D721Med (cell line): Measurements from ENCODE around the gene KREMEN1.

Experiments
- DNase-seq: peaks from one replicate; pipeline ENCODE4 v3.0.0; 2011; ENCODE audit warnings: low spot score; ENCODE audit not compliant: insufficient read length
- FAIRE-seq: peaks from 2 replicates; lab custom pipeline; 2011; peaks lifted over from hg19 to GRCh38; lab: Jason Lieb, UNC
- TF ChIP-seq, protein P1 (sequence below): IDR thresholded peaks from 2 replicates; pipeline ENCODE4 v1.5.1; 2012; ENCODE audit warnings: mild to moderate bottlenecking, control low read depth; ENCODE audit not compliant: insufficient read depth; ENCODE audit errors: missing control alignments

The KREMEN1 gene

DNA sequence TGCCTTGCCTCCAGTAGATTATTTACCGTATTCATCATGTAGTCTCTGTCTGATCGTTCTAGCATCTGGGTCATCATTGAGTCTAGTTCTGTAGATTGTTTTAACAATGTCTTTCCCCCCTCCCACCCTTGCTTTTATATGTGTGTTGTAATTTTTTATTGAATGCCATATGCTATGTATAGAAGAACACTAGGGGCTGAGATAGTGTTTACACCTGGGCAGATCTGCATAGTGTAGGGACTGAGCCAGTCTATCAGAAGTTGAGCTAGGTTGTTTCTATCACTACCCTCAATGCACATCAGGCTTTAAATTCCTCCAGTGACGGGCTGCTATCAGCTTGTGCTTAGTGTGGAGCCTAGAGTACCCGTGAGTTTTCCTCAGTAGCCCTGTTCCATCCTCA lies 61.6 kb downstream of the KREMEN1 start:
- TF ChIP-seq, protein P1, sequence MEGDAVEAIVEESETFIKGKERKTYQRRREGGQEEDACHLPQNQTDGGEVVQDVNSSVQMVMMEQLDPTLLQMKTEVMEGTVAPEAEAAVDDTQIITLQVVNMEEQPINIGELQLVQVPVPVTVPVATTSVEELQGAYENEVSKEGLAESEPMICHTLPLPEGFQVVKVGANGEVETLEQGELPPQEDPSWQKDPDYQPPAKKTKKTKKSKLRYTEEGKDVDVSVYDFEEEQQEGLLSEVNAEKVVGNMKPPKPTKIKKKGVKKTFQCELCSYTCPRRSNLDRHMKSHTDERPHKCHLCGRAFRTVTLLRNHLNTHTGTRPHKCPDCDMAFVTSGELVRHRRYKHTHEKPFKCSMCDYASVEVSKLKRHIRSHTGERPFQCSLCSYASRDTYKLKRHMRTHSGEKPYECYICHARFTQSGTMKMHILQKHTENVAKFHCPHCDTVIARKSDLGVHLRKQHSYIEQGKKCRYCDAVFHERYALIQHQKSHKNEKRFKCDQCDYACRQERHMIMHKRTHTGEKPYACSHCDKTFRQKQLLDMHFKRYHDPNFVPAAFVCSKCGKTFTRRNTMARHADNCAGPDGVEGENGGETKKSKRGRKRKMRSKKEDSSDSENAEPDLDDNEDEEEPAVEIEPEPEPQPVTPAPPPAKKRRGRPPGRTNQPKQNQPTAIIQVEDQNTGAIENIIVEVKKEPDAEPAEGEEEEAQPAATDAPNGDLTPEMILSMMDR = no peak
- FAIRE-seq = no peak
- no peak for DNase-seq

DNA sequence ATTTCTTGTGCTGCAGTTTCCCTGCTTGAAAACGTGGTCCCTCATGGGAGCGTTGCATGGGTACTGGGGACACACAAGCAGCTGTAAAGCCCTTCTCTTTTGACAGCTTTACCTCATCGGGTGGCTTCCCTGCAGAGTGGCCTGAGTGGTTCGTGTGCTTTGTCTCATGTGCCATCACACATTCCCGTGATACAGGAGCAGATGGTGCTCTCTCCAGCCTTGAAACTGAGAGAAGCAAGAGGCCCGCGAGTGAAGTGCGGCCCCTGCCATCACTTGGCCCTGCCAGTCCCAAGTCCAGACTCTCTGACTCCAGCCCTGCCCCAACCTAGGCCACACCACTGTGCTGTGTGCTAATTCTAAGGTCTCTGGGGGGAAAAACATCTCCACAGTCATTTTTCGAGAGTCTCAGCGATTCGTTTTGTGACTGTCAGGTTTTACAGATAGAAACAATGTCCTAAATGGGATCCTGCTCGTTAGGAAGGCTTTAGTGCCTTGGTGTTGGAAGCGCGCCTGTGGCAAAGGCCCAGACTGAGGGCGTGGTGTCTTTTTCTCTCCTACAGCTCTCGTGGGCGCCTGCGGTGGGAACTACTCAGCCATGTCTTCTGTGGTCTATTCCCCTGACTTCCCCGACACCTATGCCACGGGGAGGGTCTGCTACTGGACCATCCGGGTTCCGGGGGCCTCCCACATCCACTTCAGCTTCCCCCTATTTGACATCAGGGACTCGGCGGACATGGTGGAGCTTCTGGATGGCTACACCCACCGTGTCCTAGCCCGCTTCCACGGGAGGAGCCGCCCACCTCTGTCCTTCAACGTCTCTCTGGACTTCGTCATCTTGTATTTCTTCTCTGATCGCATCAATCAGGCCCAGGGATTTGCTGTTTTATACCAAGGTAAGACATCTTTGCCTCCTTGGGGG lies 64.2 kb downstream of the KREMEN1 start:
- TF ChIP-seq, protein P1 = no peak
- no peak for FAIRE-seq
- no peak for DNase-seq

DNA sequence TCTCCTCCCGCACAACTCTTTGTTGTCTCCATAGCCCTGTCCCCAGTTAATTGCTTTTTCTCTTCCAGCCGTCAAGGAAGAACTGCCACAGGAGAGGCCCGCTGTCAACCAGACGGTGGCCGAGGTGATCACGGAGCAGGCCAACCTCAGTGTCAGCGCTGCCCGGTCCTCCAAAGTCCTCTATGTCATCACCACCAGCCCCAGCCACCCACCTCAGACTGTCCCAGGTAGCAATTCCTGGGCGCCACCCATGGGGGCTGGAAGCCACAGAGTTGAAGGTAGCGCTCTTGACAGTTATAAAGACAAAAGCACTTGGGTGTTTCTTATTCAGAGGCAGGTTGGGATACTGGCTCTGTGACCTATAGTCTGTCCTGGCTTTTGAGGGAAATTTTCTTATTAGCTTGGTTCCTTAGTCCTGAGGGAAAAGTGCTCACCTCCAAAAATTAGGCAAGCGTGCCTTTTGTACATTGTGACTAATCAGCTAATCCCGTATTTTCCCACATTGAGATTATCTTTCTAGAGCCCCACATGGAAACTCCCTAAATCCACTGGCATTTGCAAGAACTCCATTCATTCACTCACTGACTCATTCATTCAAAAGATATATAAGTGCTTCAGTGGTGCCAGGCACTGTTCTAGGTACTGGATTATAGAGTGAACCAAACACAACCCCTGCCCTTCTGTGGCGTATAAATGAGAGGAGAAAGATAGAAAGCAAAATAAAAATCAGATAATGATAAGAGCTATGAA lies 65.9 kb downstream of the KREMEN1 start:
- DNase-seq (no peak), FAIRE-seq (no peak)
- TF ChIP-seq, protein P1 = no peak

DNA sequence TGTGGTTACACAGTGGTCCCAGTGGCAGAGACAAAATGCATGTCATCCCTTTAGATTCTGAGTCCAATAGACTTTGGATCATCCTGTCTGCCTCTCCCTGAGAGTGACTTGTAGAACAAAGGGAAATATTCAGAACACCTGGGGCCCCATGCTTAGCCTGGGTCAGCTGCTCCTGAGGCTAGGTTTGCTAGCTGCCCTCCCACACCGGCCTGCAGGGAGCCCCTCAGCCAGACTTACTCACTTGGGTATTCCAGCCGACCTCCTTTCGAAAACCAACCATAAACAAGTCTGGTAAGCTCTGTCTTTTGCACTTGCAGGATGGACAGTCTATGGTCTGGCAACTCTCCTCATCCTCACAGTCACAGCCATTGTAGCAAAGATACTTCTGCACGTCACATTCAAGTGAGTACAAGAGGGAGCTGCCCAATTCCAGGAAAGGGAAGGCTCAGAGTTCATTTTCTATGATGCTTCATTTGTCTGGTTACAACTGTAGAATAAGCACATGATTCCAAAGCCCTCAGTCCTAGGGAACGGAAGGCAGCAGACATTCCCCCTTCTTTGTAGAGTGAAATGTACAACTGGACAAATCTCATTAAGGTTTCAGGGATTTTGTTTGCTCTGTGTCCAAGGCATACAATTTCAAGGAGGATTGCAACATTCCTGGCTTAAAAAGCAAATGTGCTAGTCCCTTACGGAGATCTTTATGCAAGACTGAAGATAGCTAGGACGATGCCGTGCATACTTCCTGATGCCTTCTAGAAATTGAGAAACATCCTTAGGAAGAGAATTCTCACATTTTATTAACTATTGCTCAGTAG lies 67.3 kb downstream of the KREMEN1 start:
- no peak for DNase-seq
- no peak for FAIRE-seq
- TF ChIP-seq, protein P1 = no peak

DNA sequence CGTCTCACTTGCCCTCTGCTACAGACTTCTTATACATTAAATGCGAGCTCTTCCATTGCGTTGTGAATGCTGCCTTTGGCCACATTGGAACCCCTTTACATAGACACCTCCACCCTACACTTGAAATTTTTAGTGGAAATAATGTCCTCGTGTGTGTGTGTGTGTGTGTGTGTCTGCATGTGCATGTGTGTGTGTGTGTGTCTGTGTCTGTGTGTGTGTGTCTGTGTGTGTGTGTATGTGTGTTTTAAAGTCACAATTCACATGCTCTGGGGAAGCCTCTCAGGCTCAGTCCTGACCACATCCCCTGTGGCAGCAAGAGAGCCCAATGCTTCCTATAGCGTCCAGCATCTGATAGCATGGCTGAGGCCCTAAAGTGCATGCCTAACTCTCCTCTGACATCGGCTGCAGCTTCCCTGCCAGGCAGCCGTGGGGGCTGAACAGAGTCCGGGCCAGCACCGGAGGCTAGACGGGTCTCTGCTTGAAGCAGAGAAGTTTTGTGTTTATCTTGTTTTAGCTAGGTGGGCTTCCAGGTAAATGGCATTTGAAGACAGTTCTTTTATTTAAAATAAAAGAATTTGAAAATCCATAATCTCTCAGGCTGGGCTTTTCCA lies 68.3 kb downstream of the KREMEN1 start:
- DNase-seq (no peak), FAIRE-seq (no peak)

DNA sequence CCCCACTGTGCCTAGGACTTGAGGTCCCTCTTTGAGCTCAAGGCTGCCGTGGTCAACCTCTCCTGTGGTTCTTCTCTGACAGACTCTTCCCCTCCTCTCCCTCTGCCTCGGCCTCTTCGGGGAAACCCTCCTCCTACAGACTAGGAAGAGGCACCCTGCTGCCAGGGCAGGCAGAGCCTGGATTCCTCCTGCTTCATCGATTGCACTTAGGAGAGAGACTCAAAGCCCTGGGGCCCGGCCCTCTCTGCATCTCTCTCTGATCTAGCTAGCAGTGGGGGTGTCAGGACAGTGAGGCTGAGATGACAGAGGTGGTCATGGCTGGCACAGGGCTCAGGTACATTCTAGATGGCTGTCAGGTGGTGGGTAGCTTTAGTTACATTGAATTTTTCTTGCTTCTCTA lies 69.3 kb downstream of the KREMEN1 start:
- FAIRE-seq = no peak
- DNase-seq = no peak
- TF ChIP-seq, protein P1 = no peak

More for the DNA sequence above, 68.3 kb downstream of the KREMEN1 start:
- TF ChIP-seq, protein P1 = no peak
